Right cardiac atrium (tissue), 5 donors: Measurements from ENCODE around the gene EFNB3. TPM values are rescaled to one million over a fixed set of nuclear protein-coding genes. Genes with fewer than 3 reads are reported as not detected.

Experiments
- ATAC-seq, 2 donors: fragments of 200-7000 bp; cut with Tn5 transposase; one replicate each; pipeline versions ENCODE4 v1.8.0 to v1.9.1; 2020; ENCODE audit warnings: moderate library complexity in 2 of 2, mild to moderate bottlenecking in 1 of 2
- DNase-seq, 3 donors: peaks; one replicate each; pipeline ENCODE4 v3.0.0-alpha.2; 2020
- H3K27ac ChIP-seq: one replicate; pipeline ENCODE4 v1.5.1; 2013; ENCODE audit warnings: mild to moderate bottlenecking, low read length, control low read depth, moderate library complexity
- H3K27me3 ChIP-seq: one replicate; pipeline ENCODE4 v1.6.1; 2013; ENCODE audit not compliant: control insufficient read depth, insufficient read depth
- H3K4me1 ChIP-seq: one replicate; pipeline ENCODE4 v1.6.1; 2013; ENCODE audit warnings: low read length; ENCODE audit not compliant: control insufficient read depth, insufficient read depth
- H3K4me3 ChIP-seq: one replicate; pipeline ENCODE4 v1.5.1; 2013; ENCODE audit warnings: low read length, control low read depth
- H3K9me3 ChIP-seq: one replicate; pipeline ENCODE4 v1.6.1; 2013; ENCODE audit warnings: low read length; ENCODE audit not compliant: control insufficient read depth
- WGBS: extraction: QIAGEN DNeasy Blood & Tissue Kit; methylation state at CpG from one replicate; pipeline ENCODE4 v1.1.7; 2013; 5-methylcytosine and 5-hydroxymethylcytosine counted together
- intact Hi-C, 4 donors: fragments of 100-400 bp; cut with DNase I; formaldehyde crosslinking; loops; one replicate each; pipeline versions ENCODE4 v1.11.0 to v1.14.0; 2022 to 2023
- long read RNA-seq, 4 donors: library from polyadenylated mRNA; unstranded; transcript quantifications; one replicate each; pipeline ENCODE4 v2.0.0, GENCODE V29; 2020 to 2021
- polyA plus RNA-seq: library from polyadenylated mRNA; stranded (reverse); fragments of 200-250 nt; gene quantifications from one replicate; pipeline ENCODE4 v1.2.3, GENCODE V29; 2013
- total RNA-seq, 4 donors: library from RNA; stranded (reverse); fragmentation: NEBNext Ultra II Directional; extraction: Animal tissue kit (Norgen Biotek cat#: 25700); gene quantifications; one replicate each; pipeline ENCODE4 v1.2.1, GENCODE V29; 2021
- donor health status: healthy with polysubstance abuse.
- donor health status: DM: no; HTN: yes; CAD: no.
- donor health status: DM: no; HTN: no; CAD: no.
- donor health status: DM: no; HTN: yes; CAD: no; lungs with severe emphysema.
- donor health status: DM: yes; HTN: yes; CAD: no.

The EFNB3 gene
- total RNA-seq (under 1 TPM; 0.31 to 0.97 (median 0.54) TPM), polyA plus RNA-seq (0.59 TPM)
- long read RNA-seq, donor 1: 0 reads
- long read RNA-seq, donor 2: 0 reads
- long read RNA-seq, donor 3, partial matches to known transcripts: 0 of 1 reads
- long read RNA-seq, donor 3, other reads (novel, unspliced or antisense): 1 of 1 reads
- long read RNA-seq, donor 4: 0 reads

- peaks cover 2% of the 10 kb centered on the region for H3K4me1 ChIP-seq
- intact Hi-C loops: no loop called here
- H3K9me3 ChIP-seq: no peaks in the 10 kb centered on the region
- no peak for DNase-seq
- ATAC-seq: peak; percentile 8 to 18
- no peaks in the 10 kb centered on the region for H3K27me3 ChIP-seq
- WGBS: 1% methylated on average over 45 of the region's 45 CpGs
- H3K4me3 ChIP-seq: peak within 1 kb of the TSS; percentile 27
- no peak within 1 kb of the TSS for H3K27ac ChIP-seq
Measured at GRCh38 chr17:7704601-7705268, at the start of gene EFNB3. EFNB3 (plus strand) TSS chr17:7705202; CDS start chr17:7705599, 397 bp downstream.

GRCh38 chr17:7655541-7655840 is 49.5 kb upstream of the EFNB3 start:
- H3K27ac ChIP-seq: no peak overlapping the region
- DNase-seq (no peak), ATAC-seq (no peak)
- 90% methylated on average over 17 of the region's 17 CpGs for WGBS
- H3K27me3 ChIP-seq: no peaks in the 10 kb centered on the region
- H3K9me3 ChIP-seq: no peaks in the 10 kb centered on the region
- no peak overlapping the region for H3K4me3 ChIP-seq
- peaks cover 2% of the 10 kb centered on the region for H3K4me1 ChIP-seq
- intact Hi-C loops: no loop called here

GRCh38 chr17:7656958-7657609 is 47.9 kb upstream of the EFNB3 start:
- intact Hi-C loops: no loop called here
- DNase-seq: peak; percentile 59 to 87 (median 78)
- Histone ChIP-seq H3K4me3 (no peak overlapping the region), H3K27ac (no peak overlapping the region), H3K4me1 (peaks cover 1% of the 10 kb centered on the region), H3K9me3 (no peaks in the 10 kb centered on the region), H3K27me3 (no peaks in the 10 kb centered on the region)
- ATAC-seq: peak; percentile 47 to 57
- WGBS: 23% methylated on average over 10 of the region's 10 CpGs

- WGBS: 71% methylated on average over 10 of the region's 10 CpGs
- Histone ChIP-seq H3K9me3 (no peaks in the 10 kb centered on the region), H3K27me3 (no peaks in the 10 kb centered on the region), H3K4me3 (no peak overlapping the region), H3K4me1 (no peaks in the 10 kb centered on the region), H3K27ac (no peak overlapping the region)
- ATAC-seq (peak; percentile 22 to 28), DNase-seq (no peak)
- intact Hi-C loops: no loop called here
Measured at GRCh38 chr17:7667656-7668406, 37.2 kb upstream of the EFNB3 start.

GRCh38 chr17:7668482-7668881 is 36.5 kb upstream of the EFNB3 start:
- Histone ChIP-seq H3K27ac (no peak overlapping the region), H3K9me3 (peaks cover 3% of the 10 kb centered on the region), H3K27me3 (no peaks in the 10 kb centered on the region), H3K4me3 (no peak overlapping the region), H3K4me1 (no peaks in the 10 kb centered on the region)
- DNase-seq (no peak), ATAC-seq (no peak)
- 93% methylated on average over 7 of the region's 7 CpGs for WGBS
- intact Hi-C loops: no loop called here

- Histone ChIP-seq H3K27me3 (no peaks in the 10 kb centered on the region), H3K4me3 (no peak overlapping the region), H3K27ac (no peak overlapping the region), H3K4me1 (no peaks in the 10 kb centered on the region), H3K9me3 (peaks cover 4% of the 10 kb centered on the region)
- no peak for ATAC-seq
- WGBS: 91% methylated on average over 2 of the region's 2 CpGs
- intact Hi-C loops: no loop called here
- DNase-seq: no peak
Measured at GRCh38 chr17:7673239-7673638, 31.8 kb upstream of the EFNB3 start.

GRCh38 chr17:7674934-7675333 is 30.1 kb upstream of the EFNB3 start:
- Histone ChIP-seq H3K4me3 (no peak overlapping the region), H3K4me1 (no peaks in the 10 kb centered on the region), H3K9me3 (peaks cover 4% of the 10 kb centered on the region), H3K27ac (no peak overlapping the region), H3K27me3 (no peaks in the 10 kb centered on the region)
- 87% methylated on average over 14 of the region's 14 CpGs for WGBS
- intact Hi-C loops: no loop called here
- DNase-seq: no peak
- ATAC-seq: no peak

GRCh38 chr17:7676533-7676932 is 28.5 kb upstream of the EFNB3 start:
- 75% methylated on average over 5 of the region's 5 CpGs for WGBS
- no peaks in the 10 kb centered on the region for H3K4me1 ChIP-seq

GRCh38 chr17:7677388-7678067 is 27.5 kb upstream of the EFNB3 start:
- 72% methylated on average over 10 of the region's 10 CpGs for WGBS
- intact Hi-C loops: no loop called here
- Histone ChIP-seq H3K4me3 (no peak overlapping the region), H3K4me1 (no peaks in the 10 kb centered on the region), H3K27me3 (no peaks in the 10 kb centered on the region), H3K27ac (no peak overlapping the region), H3K9me3 (peaks cover 4% of the 10 kb centered on the region)
- ATAC-seq (no peak), DNase-seq (no peak)

More at GRCh38 chr17:7676533-7676932, 28.5 kb upstream of the EFNB3 start:
- H3K27ac ChIP-seq: no peak overlapping the region
- H3K27me3 ChIP-seq: no peaks in the 10 kb centered on the region
- intact Hi-C loops: no loop called here
- no peak overlapping the region for H3K4me3 ChIP-seq
- DNase-seq (no peak), ATAC-seq (no peak)
- H3K9me3 ChIP-seq: peaks cover 4% of the 10 kb centered on the region

- WGBS: 64% methylated on average over 15 of the region's 15 CpGs
Measured at GRCh38 chr17:7684851-7685532, 20.0 kb upstream of the EFNB3 start.

More at GRCh38 chr17:7684851-7685532, 20.0 kb upstream of the EFNB3 start:
- no peak for DNase-seq
- Histone ChIP-seq H3K27me3 (no peaks in the 10 kb centered on the region), H3K27ac (peak overlapping the region; percentile 89), H3K4me3 (peak overlapping the region; percentile 100), H3K9me3 (no peaks in the 10 kb centered on the region), H3K4me1 (no peaks in the 10 kb centered on the region)
- intact Hi-C loops: loop anchor here (5.0 to 10.0 kb wide), 3 partner anchors 50 to 100 kb away; partner anchors contain the start of genes SHBG (in 4 of the 4) and MPDU1 (in 1 of the 4)
- no peak for ATAC-seq
